Subcutaneous abdominal adipose tissue (tissue), 5 donors: ENCODE data around the gene PIANP.

Source experiments
- H3K27ac ChIP-seq: one replicate; pipeline ENCODE4 v1.7.0; 2013; ENCODE audit warnings: low read depth, mild to moderate bottlenecking, inconsistent platforms, low read length, moderate library complexity
- H3K27me3 ChIP-seq, 5 donors: one replicate each; pipeline ENCODE4 v1.7.0; 2013; ENCODE audit warnings: low read length in 5 of 5, inconsistent platforms in 1 of 5; ENCODE audit not compliant: control insufficient read depth in 5 of 5, insufficient read depth in 4 of 5
- H3K36me3 ChIP-seq, 5 donors: one replicate each; pipeline ENCODE4 v1.7.0; 2013; ENCODE audit warnings: low read length in 5 of 5; ENCODE audit not compliant: control insufficient read depth in 5 of 5, insufficient read depth in 5 of 5
- H3K4me1 ChIP-seq, 5 donors: one replicate each; pipeline ENCODE4 v1.7.0; 2013; ENCODE audit warnings: low read length in 5 of 5, mild to moderate bottlenecking in 3 of 5, moderate library complexity in 1 of 5; ENCODE audit not compliant: control insufficient read depth in 5 of 5, insufficient read depth in 5 of 5
- H3K4me3 ChIP-seq, 5 donors: one replicate each; pipeline ENCODE4 v1.7.0; 2013; ENCODE audit warnings: low read length in 5 of 5, low read depth in 1 of 5
- H3K9ac ChIP-seq, 5 donors: one replicate each; pipeline ENCODE4 v1.7.0; 2013; ENCODE audit warnings: low read length in 5 of 5, mild to moderate bottlenecking in 4 of 5, moderate library complexity in 3 of 5
- H3K9me3 ChIP-seq, 5 donors: one replicate each; pipeline ENCODE4 v1.7.0; 2013; ENCODE audit warnings: low read length in 5 of 5; ENCODE audit not compliant: control insufficient read depth in 5 of 5
- donor health status: healthy.
- donor health status: healthy.
- donor health status: healthy.
- donor health status: healthy.
- donor health status: healthy.

Gene PIANP

DNA sequence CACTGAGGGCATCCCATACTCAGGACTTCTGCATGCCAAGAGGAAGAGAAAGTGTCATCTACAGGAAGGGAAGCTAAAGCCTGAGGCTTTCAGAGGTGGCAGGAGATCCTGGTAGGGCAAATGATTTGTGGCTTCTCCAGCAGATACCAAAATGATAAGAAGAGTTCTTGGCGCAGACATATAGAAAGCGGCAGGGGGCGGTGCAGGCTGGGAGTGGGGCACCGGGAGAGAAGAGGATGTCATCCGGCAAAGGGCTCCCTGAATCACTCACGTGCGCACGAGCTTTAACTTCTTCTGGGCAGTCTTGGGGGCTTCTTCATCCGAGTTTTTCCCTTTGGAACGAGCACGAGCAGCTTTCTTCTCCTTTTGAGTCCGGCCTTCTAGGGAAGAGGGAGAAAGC lies 48.2 kb downstream of the PIANP start:
- Histone ChIP-seq H3K36me3 (peaks cover 10 to 80% (median 61%) of the 10 kb centered on the region in 5 donors), H3K9me3 (no peaks in the 10 kb centered on the region), H3K27ac (no peak overlapping the region)

GRCh38 chr12:6650832-6651231 lies 49.8 kb downstream of the PIANP start:
- Histone ChIP-seq H3K9ac (no peak overlapping the region), H3K36me3 (peaks cover 9 to 68% (median 52%) of the 10 kb centered on the region in 5 donors)

More for the DNA sequence above, 48.2 kb downstream of the PIANP start:
- H3K4me1 ChIP-seq, result peaks cover 0 to 5% (median 1%) of the 10 kb centered on the region in 5 donors
- H3K27me3 ChIP-seq, result no peaks in the 10 kb centered on the region
- no peak overlapping the region for H3K9ac ChIP-seq
- no peak overlapping the region for H3K4me3 ChIP-seq

DNA sequence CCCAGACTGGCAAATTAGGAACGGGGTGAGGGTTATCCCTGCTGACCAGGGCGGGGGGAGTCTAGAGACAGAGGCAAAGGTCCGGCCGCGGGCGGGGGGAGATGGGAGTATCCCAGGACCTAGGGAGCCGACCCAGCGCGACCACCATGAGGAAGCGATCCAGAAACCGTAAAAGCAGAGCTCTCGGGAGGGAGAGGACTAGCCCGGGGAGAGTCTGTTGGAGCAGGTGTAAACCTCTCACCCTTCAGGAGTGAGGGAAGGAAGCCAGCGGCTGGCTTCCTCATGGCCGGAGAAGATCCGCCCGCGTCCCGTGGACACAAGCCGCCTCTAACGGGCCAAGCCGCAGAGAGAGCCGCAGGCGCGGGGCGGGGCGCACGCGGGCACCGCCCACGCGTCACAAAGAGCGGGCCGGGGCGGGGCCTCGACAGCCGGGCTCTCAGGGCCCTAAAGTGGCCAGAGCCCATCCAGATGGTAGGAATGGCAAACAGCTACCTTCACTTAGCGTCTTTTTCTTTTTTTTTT lies 53.5 kb downstream of the PIANP start, which contains the start of gene ACRBP:
Gene ACRBP, minus strand, starts transcription at position 350 of the 522 bp plus-strand sequence. Its CDS starts 66 bp downstream, at position 284.
- Histone ChIP-seq H3K4me3 (peak within 1 kb of the TSS; percentile 62 to 70 (median 66)), H3K4me1 (peaks cover 0 to 35% (median 12%) of the 10 kb centered on the region in 5 donors), H3K9ac (peak within 1 kb of the TSS; percentile 48 to 78 (median 65)), H3K27ac (no peak within 1 kb of the TSS), H3K36me3 (peaks cover 0 to 35% (median 27%) of the 10 kb centered on the region in 5 donors), H3K9me3 (no peaks in the 10 kb centered on the region), H3K27me3 (no peaks in the 10 kb centered on the region)

More at GRCh38 chr12:6650832-6651231, 49.8 kb downstream of the PIANP start:
- H3K27ac ChIP-seq, result no peak overlapping the region
- no peak overlapping the region for H3K4me3 ChIP-seq
- H3K9me3 ChIP-seq, result no peaks in the 10 kb centered on the region
- H3K27me3 ChIP-seq, result no peaks in the 10 kb centered on the region
- H3K4me1 ChIP-seq, result peaks cover 0 to 16% (median 9%) of the 10 kb centered on the region in 5 donors

- Histone ChIP-seq H3K4me3 (peak overlapping the region; percentile 62 to 70 (median 66)), H3K27me3 (no peaks in the 10 kb centered on the region), H3K9ac (peak overlapping the region; percentile 48 to 78 (median 65)), H3K9me3 (no peaks in the 10 kb centered on the region), H3K4me1 (peaks cover 0 to 34% (median 12%) of the 10 kb centered on the region in 5 donors), H3K27ac (no peak overlapping the region), H3K36me3 (peaks cover 0 to 28% (median 23%) of the 10 kb centered on the region in 5 donors)
These were observed 54.1 kb downstream of the PIANP start for GRCh38 chr12:6646276-6647082.

GRCh38 chr12:6644903-6645302 lies 55.7 kb downstream of the PIANP start:
- no peak overlapping the region for H3K4me3 ChIP-seq
- H3K4me1 ChIP-seq, result peaks cover 0 to 39% (median 12%) of the 10 kb centered on the region in 5 donors
- no peaks in the 10 kb centered on the region for H3K9me3 ChIP-seq
- H3K27me3 ChIP-seq, result peaks cover 0 to 3% (median 0%) of the 10 kb centered on the region in 5 donors
- peak overlapping the region in 1 of 5 donors; percentile 53 for H3K9ac ChIP-seq
- H3K36me3 ChIP-seq, result peaks cover 0 to 13% (median 7%) of the 10 kb centered on the region in 5 donors
- H3K27ac ChIP-seq, result no peak overlapping the region

DNA sequence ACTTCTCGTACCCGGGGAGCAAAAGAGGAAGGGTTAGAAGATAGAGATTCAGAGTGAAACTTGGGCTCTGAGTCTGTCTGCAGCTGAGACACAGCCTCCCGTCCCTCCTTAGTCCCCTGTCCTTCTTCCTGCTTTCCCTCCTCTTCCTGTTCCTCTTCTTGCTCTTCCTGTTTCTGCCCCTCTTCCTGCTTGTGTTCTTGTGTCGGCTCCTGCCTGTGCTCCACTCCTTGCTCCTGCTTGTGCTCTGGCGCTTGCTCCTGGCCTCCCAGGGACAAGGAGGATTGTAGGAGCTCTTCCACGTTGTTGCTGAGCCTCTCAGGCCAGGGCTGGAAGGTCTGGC lies 56.4 kb downstream of the PIANP start:
- H3K4me1 ChIP-seq, result peaks cover 0 to 42% (median 16%) of the 10 kb centered on the region in 5 donors
- H3K4me3 ChIP-seq, result no peak overlapping the region
- H3K27me3 ChIP-seq, result peaks cover 0 to 6% (median 0%) of the 10 kb centered on the region in 5 donors
- no peaks in the 10 kb centered on the region for H3K9me3 ChIP-seq
- no peak overlapping the region for H3K27ac ChIP-seq
- H3K9ac ChIP-seq, result peak overlapping the region in 1 of 5 donors; percentile 53
- peaks cover 0 to 8% (median 6%) of the 10 kb centered on the region in 5 donors for H3K36me3 ChIP-seq
